Measurements from ENCODE around the gene TSHZ2.

The TSHZ2 gene

GRCh38 chr20:53253668-53254067, 281.5 kb downstream of the TSHZ2 start:
- TF ChIP-seq CTCF (IDR thresholded peaks at IDR 0.05; ENCODE audit: insufficient read depth, missing control alignments), result no peak
- DNase-seq (ENCODE audit: insufficient read length, low spot score) (no peak), FAIRE-seq (no peak)

- no peak for TF ChIP-seq CTCF (IDR thresholded peaks at IDR 0.05; ENCODE audit: insufficient read depth, missing control alignments)
- FAIRE-seq (no peak), DNase-seq (ENCODE audit: insufficient read length, low spot score) (no peak)
Observed at GRCh38 chr20:53255102-53255710, 283.0 kb downstream of the TSHZ2 start.

GRCh38 chr20:53258741-53259140, 286.6 kb downstream of the TSHZ2 start:
- FAIRE-seq, result no peak
- no peak for DNase-seq (ENCODE audit: insufficient read length, low spot score)
- no peak for TF ChIP-seq CTCF (IDR thresholded peaks at IDR 0.05; ENCODE audit: insufficient read depth, missing control alignments)

GRCh38 chr20:53260168-53260567, 288.0 kb downstream of the TSHZ2 start:
- no peak for TF ChIP-seq CTCF (IDR thresholded peaks at IDR 0.05; ENCODE audit: insufficient read depth, missing control alignments)
- FAIRE-seq, result no peak
- no peak for DNase-seq (ENCODE audit: insufficient read length, low spot score)

GRCh38 chr20:53260591-53260990, 288.4 kb downstream of the TSHZ2 start:
- TF ChIP-seq CTCF (IDR thresholded peaks at IDR 0.05; ENCODE audit: insufficient read depth, missing control alignments), result no peak
- no peak for FAIRE-seq
- no peak for DNase-seq (ENCODE audit: insufficient read length, low spot score)

GRCh38 chr20:53262365-53262764, 290.2 kb downstream of the TSHZ2 start:
- no peak for TF ChIP-seq CTCF (IDR thresholded peaks at IDR 0.05; ENCODE audit: insufficient read depth, missing control alignments)
- DNase-seq (ENCODE audit: insufficient read length, low spot score), result no peak
- no peak for FAIRE-seq

- DNase-seq (ENCODE audit: insufficient read length, low spot score) (no peak), FAIRE-seq (no peak)
- TF ChIP-seq CTCF (IDR thresholded peaks at IDR 0.05; ENCODE audit: insufficient read depth, missing control alignments), result no peak
Observed at GRCh38 chr20:53263554-53264438, 291.6 kb downstream of the TSHZ2 start.
